Fibroblast of lung (primary cell): Measurements from ENCODE around the gene SLC7A6. TPM values are rescaled to one million over a fixed set of nuclear protein-coding genes. Genes with fewer than 3 reads are reported as not detected.

ENCODE experiments used
- DNase-seq, 2 donors: peaks; one replicate each; pipeline versions ENCODE4 v3.0.0 to v3.0.0-alpha.2; 2010; ENCODE audit warnings: low read depth in 2 of 2
- H2AFZ ChIP-seq: 2 replicates; pipeline ENCODE4 v1.5.1; 2012; ENCODE audit warnings: low read length, control low read depth, inconsistent platforms
- H3K27ac ChIP-seq: 2 replicates; pipeline ENCODE4 v1.5.1; 2011; ENCODE audit warnings: low read length, control low read depth; ENCODE audit not compliant: insufficient read depth
- H3K27me3 ChIP-seq: 2 replicates; pipeline ENCODE4 v1.5.1; 2011; ENCODE audit warnings: mild to moderate bottlenecking, low read length; ENCODE audit not compliant: control insufficient read depth, insufficient read depth
- H3K36me3 ChIP-seq: 2 replicates; pipeline ENCODE4 v1.5.1; 2011; ENCODE audit warnings: low read length; ENCODE audit not compliant: control insufficient read depth, insufficient read depth
- H3K4me1 ChIP-seq: 2 replicates; pipeline ENCODE4 v1.5.1; 2011; ENCODE audit warnings: low read length; ENCODE audit not compliant: control insufficient read depth, insufficient read depth; ENCODE audit errors: extremely low read depth
- H3K4me2 ChIP-seq: 2 replicates; pipeline ENCODE4 v1.5.1; 2011; ENCODE audit warnings: low read length, control low read depth; ENCODE audit not compliant: insufficient read depth; ENCODE audit errors: extremely low read depth
- H3K4me3 ChIP-seq, 4 experiments: fragments of 200-600 bp in 1 of 4; sonication (generic) in 1 of 4; replicated peaks in 1 of 4; 2 replicates each; pipeline ENCODE4 v1.5.1; 2011 to 2016; ENCODE audit warnings: low read length in 4 of 4, low read depth in 3 of 4, mild to moderate bottlenecking in 3 of 4, control low read depth in 2 of 4, inconsistent platforms in 1 of 4, mixed read lengths in 1 of 4; ENCODE audit not compliant: insufficient read depth in 1 of 4; ENCODE audit errors: control extremely low read depth in 1 of 4
- H3K79me2 ChIP-seq: 2 replicates; pipeline ENCODE4 v1.5.1; 2012; ENCODE audit warnings: mild to moderate bottlenecking, low read length, inconsistent platforms; ENCODE audit not compliant: control insufficient read depth, insufficient read depth
- H3K9ac ChIP-seq: 2 replicates; pipeline ENCODE4 v1.5.1; 2011; ENCODE audit warnings: mild to moderate bottlenecking, low read length, control low read depth; ENCODE audit not compliant: insufficient read depth
- H3K9me3 ChIP-seq: 2 replicates; pipeline ENCODE4 v1.5.1; 2012; ENCODE audit warnings: low read depth, low read length; ENCODE audit not compliant: control insufficient read depth, insufficient read depth
- H4K20me1 ChIP-seq: 2 replicates; pipeline ENCODE4 v1.5.1; 2011; ENCODE audit warnings: low read length; ENCODE audit not compliant: control insufficient read depth, insufficient read depth; ENCODE audit errors: extremely low read depth
- CTCF ChIP-seq, 2 donors: IDR thresholded peaks in 1 of 2; conservative IDR thresholded peaks in 1 of 2; 1 replicate in 1 of 2; 2 replicates in 1 of 2; pipeline ENCODE4 v1.5.1; 2011 to 2012; ENCODE audit warnings: low read length in 2 of 2, control low read depth in 1 of 2, inconsistent platforms in 1 of 2, low read depth in 1 of 2, mild to moderate bottlenecking in 1 of 2
- EZH2 ChIP-seq: IDR thresholded peaks from 2 replicates; pipeline ENCODE4 v1.5.1; 2012; ENCODE audit warnings: low read length, control low read depth, mild to moderate bottlenecking; ENCODE audit errors: missing control alignments
- polyA plus RNA-seq, 2 donors: library from polyadenylated mRNA; depleted of rRNA in 1 of 2; stranded (reverse) in 1 of 2; unstranded in 1 of 2; fragments of >200 nt; gene quantifications; 2 replicates each; pipeline ENCODE4 v1.2.1, GENCODE V29; 2011 to 2012; ENCODE audit warnings: missing spikeins in 1 of 2
- total RNA-seq: library from RNA; depleted of rRNA; stranded (reverse); fragments of >200 nt; gene quantifications from 2 replicates; pipeline ENCODE4 v1.2.1, GENCODE V29; 2014

Gene SLC7A6
- total and polyA plus RNA-seq, 2 donors (not counting 1 experiment from before 2014, with no cell fraction given): 11.9 to 19.0 TPM

DNA sequence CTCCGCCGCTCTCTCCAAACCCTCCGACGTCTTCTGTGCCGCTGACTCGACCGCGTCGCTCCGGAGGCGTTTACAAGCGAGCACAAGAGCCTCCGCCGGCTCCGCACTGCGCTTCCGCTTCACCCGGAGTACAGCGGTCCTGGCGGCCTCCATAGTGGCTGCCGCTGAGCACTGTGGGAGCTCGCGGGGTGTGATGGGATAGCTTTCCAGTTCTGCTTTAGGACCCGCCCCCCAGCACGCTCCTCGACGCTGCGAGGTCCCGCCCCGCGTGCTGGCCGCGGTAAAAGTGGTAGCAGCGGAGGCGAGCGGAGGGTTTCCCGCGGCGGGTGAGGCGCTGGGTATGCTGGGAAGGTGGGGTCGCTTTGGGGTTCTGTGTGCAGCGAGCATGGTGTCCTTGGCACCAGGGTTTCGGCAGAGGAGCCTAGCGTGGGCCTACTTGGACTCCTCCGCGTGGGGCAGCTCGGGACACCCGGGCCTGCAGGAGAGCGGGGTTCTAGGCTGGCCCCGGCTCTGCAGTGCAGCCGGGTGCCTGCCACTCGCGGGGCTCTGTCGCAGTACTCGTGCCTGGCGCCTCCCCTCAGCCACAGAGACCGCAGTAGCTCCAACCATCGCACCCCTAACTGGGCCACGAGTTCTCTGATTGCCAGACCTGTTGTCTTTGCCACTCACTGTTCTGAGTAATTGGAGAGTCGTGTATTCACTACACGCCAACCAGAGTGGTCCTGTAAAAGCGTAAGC lies 46.6 kb downstream of the SLC7A6 start, which contains the start of the genes PRMT7 and SLC7A6OS:
Gene PRMT7, plus strand, starts transcription at position 246 of the 738 bp plus-strand sequence. CDS start 4,961 bp downstream, outside the sequence.
Gene SLC7A6OS, minus strand, starts transcription at position 173 of the 738 bp plus-strand sequence. Its CDS starts 20 bp downstream, at position 153.
- Histone ChIP-seq H3K27me3 (no peaks in the 10 kb centered on the region), H3K4me2 (peak within 1 kb of the TSS; percentile 99), H3K4me3 (peak within 1 kb of the TSS; percentile 86 to 97 (median 90)), H4K20me1 (no peaks in the 10 kb centered on the region), H3K36me3 (peaks cover 3% of the 10 kb centered on the region), H3K9ac (peak within 1 kb of the TSS; percentile 82), H3K79me2 (peaks cover 41% of the 10 kb centered on the region), H3K4me1 (peaks cover 5% of the 10 kb centered on the region), H3K27ac (peak within 1 kb of the TSS; percentile 87), H3K9me3 (no peaks in the 10 kb centered on the region), H2AFZ (peak within 1 kb of the TSS; percentile 98)
- DNase-seq: peak; percentile 87 to 89
- peak in 1 of 2 donors; percentile 1 for TF ChIP-seq CTCF (conservative IDR thresholded peaks at IDR 0.05 in 1 of 2, IDR thresholded peaks at IDR 0.05 in 1 of 2; ENCODE audit: low read depth in 1 of 2, low read length in 2 of 2)
- no peak for TF ChIP-seq EZH2

DNA sequence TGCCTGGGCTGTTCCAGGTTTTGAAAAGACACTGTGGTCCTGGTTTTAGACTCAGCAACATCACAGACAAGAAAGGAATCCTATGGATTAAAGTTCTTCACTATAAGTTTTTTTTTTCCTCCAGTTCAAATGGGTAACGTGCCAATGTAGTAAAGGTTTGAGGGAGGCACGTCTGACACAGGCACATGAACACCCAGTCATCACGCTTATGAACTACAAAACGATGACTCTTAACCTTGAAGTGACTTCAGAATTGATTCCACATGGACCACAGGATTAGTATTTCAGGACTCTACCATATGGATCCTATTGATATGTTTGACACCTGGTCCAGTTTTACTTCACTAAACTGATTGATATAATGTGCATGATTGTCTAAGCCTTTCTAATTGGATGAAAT lies 48.8 kb downstream of the SLC7A6 start:
- Histone ChIP-seq H3K79me2 (peaks cover 37% of the 10 kb centered on the region), H3K4me1 (peaks cover 5% of the 10 kb centered on the region), H3K27ac (no peak overlapping the region), H3K9me3 (no peaks in the 10 kb centered on the region), H2AFZ (no peak overlapping the region), H4K20me1 (no peaks in the 10 kb centered on the region), H3K36me3 (peaks cover 5% of the 10 kb centered on the region), H3K4me3 (no peak overlapping the region), H3K9ac (no peak overlapping the region), H3K27me3 (no peaks in the 10 kb centered on the region), H3K4me2 (no peak overlapping the region)
- DNase-seq: no peak
- no peak for TF ChIP-seq EZH2
- TF ChIP-seq CTCF (conservative IDR thresholded peaks at IDR 0.05 in 1 of 2, IDR thresholded peaks at IDR 0.05 in 1 of 2; ENCODE audit: low read depth in 1 of 2, low read length in 2 of 2): no peak

GRCh38 chr16:68319185-68319908 lies 55.0 kb downstream of the SLC7A6 start:
- H3K27me3 ChIP-seq: no peaks in the 10 kb centered on the region
- TF ChIP-seq CTCF (conservative IDR thresholded peaks at IDR 0.05 in 1 of 2, IDR thresholded peaks at IDR 0.05 in 1 of 2; ENCODE audit: low read depth in 1 of 2, low read length in 2 of 2): no peak
- TF ChIP-seq EZH2: no peak
- no peak overlapping the region for H2AFZ ChIP-seq
- H3K9me3 ChIP-seq: no peaks in the 10 kb centered on the region
- H3K4me3 ChIP-seq: no peak overlapping the region
- no peaks in the 10 kb centered on the region for H3K79me2 ChIP-seq
- H3K27ac ChIP-seq: no peak overlapping the region
- H3K9ac ChIP-seq: no peak overlapping the region
- peaks cover 8% of the 10 kb centered on the region for H3K36me3 ChIP-seq
- H3K4me1 ChIP-seq: no peaks in the 10 kb centered on the region
- DNase-seq: no peak
- H4K20me1 ChIP-seq: no peaks in the 10 kb centered on the region
- no peak overlapping the region for H3K4me2 ChIP-seq
